NCI-H187 (cell line): ENCODE measurements around the gene ZRANB1.

Source experiments
- DNase-seq, 2 experiments: peaks; one replicate each; lab custom pipeline; 2025; lab: John Stamatoyannopoulos, UW

The ZRANB1 gene

GRCh38 chr10:124993736-124994451 lies 52.0 kb downstream of the ZRANB1 start:
- DNase-seq = no peak

GRCh38 chr10:124994573-124995473 lies 52.9 kb downstream of the ZRANB1 start:
- no peak for DNase-seq

GRCh38 chr10:124995605-124996004 lies 53.7 kb downstream of the ZRANB1 start:
- no peak for DNase-seq

- no peak for DNase-seq
Measured at GRCh38 chr10:124996127-124996853, 54.4 kb downstream of the ZRANB1 start.

GRCh38 chr10:124996854-124997215 lies 54.9 kb downstream of the ZRANB1 start:
- no peak for DNase-seq

GRCh38 chr10:124997306-124997705 lies 55.4 kb downstream of the ZRANB1 start:
- DNase-seq = no peak

- DNase-seq = no peak
Measured at GRCh38 chr10:124997771-124998623, 56.1 kb downstream of the ZRANB1 start.

- no peak for DNase-seq
Measured at GRCh38 chr10:124998624-124999291, 56.8 kb downstream of the ZRANB1 start.

- DNase-seq = no peak
Measured at GRCh38 chr10:124999433-125000365, 57.8 kb downstream of the ZRANB1 start.

- no peak for DNase-seq
Measured at GRCh38 chr10:125000366-125001312, 58.7 kb downstream of the ZRANB1 start.

GRCh38 chr10:125001313-125002046 lies 59.6 kb downstream of the ZRANB1 start:
- no peak for DNase-seq

- DNase-seq = no peak
Measured at GRCh38 chr10:125002047-125002422, 60.1 kb downstream of the ZRANB1 start.

GRCh38 chr10:125002423-125003145 lies 60.7 kb downstream of the ZRANB1 start:
- DNase-seq = no peak

- no peak for DNase-seq
Measured at GRCh38 chr10:125003146-125003900, 61.4 kb downstream of the ZRANB1 start.

- DNase-seq = no peak
Measured at GRCh38 chr10:125003901-125004467, 62.1 kb downstream of the ZRANB1 start.

GRCh38 chr10:125004571-125005311 lies 62.8 kb downstream of the ZRANB1 start:
- no peak for DNase-seq
